Karpas-422 (cell line): Measurements from ENCODE around the gene IL21. TPM values are rescaled to one million over a fixed set of nuclear protein-coding genes. Genes with fewer than 3 reads are reported as not detected.
"Not testable (repeated sequence)": the region's sequence is repeated elsewhere in the genome, so short reads cannot be mapped to it uniquely, and the experiment has no call there.

Experiments
- DNase-seq: peaks from one replicate; pipeline ENCODE4 v3.0.0-alpha.2; 2015
- H2AFZ ChIP-seq: fragments of 200-600 bp; sonication (generic); 2 replicates; pipeline ENCODE4 v1.6.1; 2014; ENCODE audit warnings: antibody characterized with exemption, low read length, mixed read lengths
- H3K27ac ChIP-seq: fragments of 200-600 bp; sonication (generic); 2 replicates; pipeline ENCODE4 v1.5.1; 2014; ENCODE audit warnings: mild to moderate bottlenecking, low read length, moderate library complexity
- H3K27me3 ChIP-seq: fragments of 200-600 bp; sonication (generic); 2 replicates; pipeline ENCODE4 v1.6.1; 2014; ENCODE audit warnings: low read length, mixed read lengths
- H3K36me3 ChIP-seq: fragments of 200-600 bp; sonication (generic); 2 replicates; pipeline ENCODE4 v1.6.1; 2014; ENCODE audit warnings: low read length, mixed read lengths; ENCODE audit not compliant: insufficient read depth
- H3K4me1 ChIP-seq: fragments of 200-600 bp; sonication (generic); 2 replicates; pipeline ENCODE4 v1.6.1; 2014; ENCODE audit warnings: mild to moderate bottlenecking, low read length, mixed read lengths
- H3K4me2 ChIP-seq: fragments of 200-600 bp; sonication (generic); 2 replicates; pipeline ENCODE4 v1.6.1; 2014; ENCODE audit warnings: low read length, low read depth, mild to moderate bottlenecking; ENCODE audit not compliant: poor library complexity, severe bottlenecking
- H3K4me3 ChIP-seq: fragments of 200-600 bp; sonication (generic); 2 replicates; pipeline ENCODE4 v1.5.1; 2014; ENCODE audit warnings: mild to moderate bottlenecking, antibody characterized with exemption, low read length, mixed read lengths
- H3K79me2 ChIP-seq: fragments of 200-600 bp; sonication (generic); 2 replicates; pipeline ENCODE4 v1.6.1; 2014; ENCODE audit warnings: mild to moderate bottlenecking, low read length, mixed read lengths
- H3K9ac ChIP-seq: fragments of 200-600 bp; sonication (generic); 2 replicates; pipeline ENCODE4 v1.6.0; 2014; ENCODE audit warnings: low read length
- H3K9me2 ChIP-seq: fragments of 200-600 bp; sonication (generic), shearing (Covaris generic); replicated peaks from 2 replicates; pipeline ENCODE4 v1.6.0; 2014; ENCODE audit warnings: mild to moderate bottlenecking, low read length, moderate library complexity; ENCODE audit not compliant: insufficient read depth
- H3K9me3 ChIP-seq: fragments of 300-700, 200-600 bp; sonication (generic); 2 replicates; pipeline ENCODE4 v1.6.1; 2014; ENCODE audit warnings: low read length, mixed read lengths
- H4K20me1 ChIP-seq: fragments of 200-600 bp; sonication (generic); 2 replicates; pipeline ENCODE4 v1.6.1; 2014; ENCODE audit warnings: mild to moderate bottlenecking, antibody characterized with exemption, low read length, low read depth; ENCODE audit not compliant: insufficient read depth
- total RNA-seq: library from RNA; depleted of rRNA; stranded (reverse); fragments of >200 nt; shearing (Covaris generic); gene quantifications from 2 replicates; pipeline ENCODE4 v1.2.3, GENCODE V29; 2014; ENCODE audit warnings: low replicate concordance; rRNA removed

Gene IL21
- total RNA-seq, 1 experiment from 2014 or later, result not detected

DNA sequence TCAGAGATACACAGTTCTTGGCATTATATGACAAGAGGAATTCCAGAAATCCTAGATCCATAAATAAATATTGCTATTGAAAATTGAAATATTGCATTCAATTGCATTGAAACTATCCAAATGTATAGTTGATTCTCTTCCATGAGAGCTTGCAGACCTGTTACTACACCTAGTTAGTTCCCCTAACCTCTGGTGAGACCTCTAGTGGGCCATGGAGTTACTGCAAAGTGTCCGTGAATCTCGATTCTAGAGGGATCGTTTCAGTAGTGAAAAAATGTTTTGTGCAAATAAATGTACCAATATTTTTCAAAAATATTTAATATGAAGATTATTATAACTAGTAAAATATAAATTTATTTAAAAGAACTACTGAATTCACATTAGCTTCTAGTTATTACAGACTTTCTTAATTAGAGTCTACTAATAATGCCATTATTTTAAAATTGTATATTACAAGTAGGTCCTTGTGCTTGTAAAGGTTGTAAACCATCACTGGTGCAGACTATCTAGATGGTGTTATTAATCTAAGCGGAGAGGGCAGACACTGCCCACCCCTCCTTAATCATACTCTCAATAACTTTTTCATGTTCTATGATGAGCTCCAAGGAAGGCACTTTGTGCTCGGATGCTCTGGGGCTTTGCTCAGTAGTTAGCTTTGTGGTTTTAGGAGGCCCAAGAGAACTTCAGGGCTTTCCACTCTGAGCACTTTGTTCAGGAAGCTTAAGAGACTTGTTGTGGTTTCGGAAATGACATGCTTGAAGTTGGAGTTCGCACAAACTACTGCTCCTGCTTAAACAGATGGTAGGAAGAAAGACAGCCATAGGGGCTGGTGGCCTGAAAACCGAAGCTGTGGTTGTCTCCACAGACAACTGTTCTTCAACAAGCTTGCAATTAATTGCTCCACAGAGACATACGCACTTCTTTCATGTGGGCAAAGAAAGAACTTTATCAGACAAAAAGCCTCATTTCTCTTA is 42.8 kb downstream of the IL21 start:
- Histone ChIP-seq H3K27me3 (no peaks in the 10 kb centered on the region), H3K4me1 (peaks cover 30% of the 10 kb centered on the region), H3K9ac (peak overlapping the region; percentile 44), H2AFZ (peak overlapping the region; percentile 97), H3K79me2 (no peaks in the 10 kb centered on the region), H3K9me2 (no peaks in the 10 kb centered on the region), H3K4me2 (peak overlapping the region; percentile 50), H4K20me1 (no peaks in the 10 kb centered on the region), H3K36me3 (no peaks in the 10 kb centered on the region), H3K4me3 (0 out of 2 replicates have a peak overlapping the region, but pooled peaks have one; percentile 2), H3K9me3 (no peaks in the 10 kb centered on the region), H3K27ac (peak overlapping the region; percentile 88)
- peak; percentile 93 for DNase-seq

GRCh38 chr4:122577189-122577553 is 43.7 kb downstream of the IL21 start:
- H2AFZ ChIP-seq, result peak overlapping the region; percentile 45
- no peaks in the 10 kb centered on the region for H3K79me2 ChIP-seq
- no peak overlapping the region for H3K4me3 ChIP-seq
- H3K27me3 ChIP-seq, result no peaks in the 10 kb centered on the region
- no peaks in the 10 kb centered on the region for H3K9me2 ChIP-seq
- H4K20me1 ChIP-seq, result no peaks in the 10 kb centered on the region
- peak overlapping the region; percentile 88 for H3K27ac ChIP-seq
- H3K4me1 ChIP-seq, result peaks cover 30% of the 10 kb centered on the region
- H3K4me2 ChIP-seq, result peak overlapping the region; percentile 50
- no peak for DNase-seq
- H3K9me3 ChIP-seq, result no peaks in the 10 kb centered on the region
- H3K9ac ChIP-seq, result peak overlapping the region; percentile 38; the same call in 1 of the 2 replicates
- no peaks in the 10 kb centered on the region for H3K36me3 ChIP-seq

GRCh38 chr4:122576261-122577188 is 44.3 kb downstream of the IL21 start:
- H3K4me1 ChIP-seq, result peaks cover 30% of the 10 kb centered on the region
- H3K9ac ChIP-seq, result peak overlapping the region; percentile 51
- H3K27me3 ChIP-seq, result no peaks in the 10 kb centered on the region
- no peaks in the 10 kb centered on the region for H3K9me3 ChIP-seq
- H3K79me2 ChIP-seq, result no peaks in the 10 kb centered on the region
- peak overlapping the region; percentile 88 for H3K27ac ChIP-seq
- no peaks in the 10 kb centered on the region for H3K36me3 ChIP-seq
- H3K4me2 ChIP-seq, result peak overlapping the region; percentile 50
- no peaks in the 10 kb centered on the region for H3K9me2 ChIP-seq
- peak overlapping the region; percentile 76 for H2AFZ ChIP-seq
- no peaks in the 10 kb centered on the region for H4K20me1 ChIP-seq
- H3K4me3 ChIP-seq, result no peak overlapping the region
- peak; percentile 91 for DNase-seq

GRCh38 chr4:122574347-122574746 is 46.5 kb downstream of the IL21 start:
- not testable (repeated sequence) for H3K79me2 ChIP-seq, H2AFZ ChIP-seq

GRCh38 chr4:122562449-122562848 is 58.4 kb downstream of the IL21 start:
- H3K27me3 ChIP-seq, result no peaks in the 10 kb centered on the region
- H3K4me1 ChIP-seq, result peaks cover 17% of the 10 kb centered on the region
- H3K4me3 ChIP-seq, result no peak overlapping the region
- H3K9me3 ChIP-seq, result no peaks in the 10 kb centered on the region
- no peaks in the 10 kb centered on the region for H3K79me2 ChIP-seq
- H2AFZ ChIP-seq, result peak overlapping the region; percentile 42
- H3K36me3 ChIP-seq, result no peaks in the 10 kb centered on the region
- no peaks in the 10 kb centered on the region for H4K20me1 ChIP-seq
- peak; percentile 50 for DNase-seq
- no peak overlapping the region for H3K9ac ChIP-seq
- no peaks in the 10 kb centered on the region for H3K9me2 ChIP-seq
- H3K27ac ChIP-seq, result no peak overlapping the region
- no peak overlapping the region for H3K4me2 ChIP-seq

More at GRCh38 chr4:122574347-122574746, 46.5 kb downstream of the IL21 start:
- H3K4me1 ChIP-seq, result peaks cover 30% of the 10 kb centered on the region
- DNase-seq, H3K36me3 ChIP-seq, H3K9me3 ChIP-seq, H3K9me2 ChIP-seq, H3K27me3 ChIP-seq, H3K4me3 ChIP-seq, H3K4me2 ChIP-seq, H4K20me1 ChIP-seq, H3K27ac ChIP-seq, H3K9ac ChIP-seq: not testable (repeated sequence)

Other genes starting within 250 kb of the IL21 start
- gene ADAD1, start 242.1 kb downstream of the IL21 start, total RNA-seq, result not detected in 2 replicates
- not detected in 2 replicates for gene IL2, start 164.3 kb downstream of the IL21 start, total RNA-seq
- gene BBS12, start 111.6 kb upstream of the IL21 start, total RNA-seq, result 1.2 and 2.0 TPM in 2 replicates
- gene FGF2, start 205.8 kb upstream of the IL21 start, total RNA-seq, result 0.22 TPM in 1 of 2 replicates, not detected in the other